ENCODE results near the gene DNAI4.
"Not testable (repeated sequence)": the region's sequence is repeated elsewhere in the genome, so short reads cannot be mapped to it uniquely, and the experiment has no call there.

Gene DNAI4

DNA sequence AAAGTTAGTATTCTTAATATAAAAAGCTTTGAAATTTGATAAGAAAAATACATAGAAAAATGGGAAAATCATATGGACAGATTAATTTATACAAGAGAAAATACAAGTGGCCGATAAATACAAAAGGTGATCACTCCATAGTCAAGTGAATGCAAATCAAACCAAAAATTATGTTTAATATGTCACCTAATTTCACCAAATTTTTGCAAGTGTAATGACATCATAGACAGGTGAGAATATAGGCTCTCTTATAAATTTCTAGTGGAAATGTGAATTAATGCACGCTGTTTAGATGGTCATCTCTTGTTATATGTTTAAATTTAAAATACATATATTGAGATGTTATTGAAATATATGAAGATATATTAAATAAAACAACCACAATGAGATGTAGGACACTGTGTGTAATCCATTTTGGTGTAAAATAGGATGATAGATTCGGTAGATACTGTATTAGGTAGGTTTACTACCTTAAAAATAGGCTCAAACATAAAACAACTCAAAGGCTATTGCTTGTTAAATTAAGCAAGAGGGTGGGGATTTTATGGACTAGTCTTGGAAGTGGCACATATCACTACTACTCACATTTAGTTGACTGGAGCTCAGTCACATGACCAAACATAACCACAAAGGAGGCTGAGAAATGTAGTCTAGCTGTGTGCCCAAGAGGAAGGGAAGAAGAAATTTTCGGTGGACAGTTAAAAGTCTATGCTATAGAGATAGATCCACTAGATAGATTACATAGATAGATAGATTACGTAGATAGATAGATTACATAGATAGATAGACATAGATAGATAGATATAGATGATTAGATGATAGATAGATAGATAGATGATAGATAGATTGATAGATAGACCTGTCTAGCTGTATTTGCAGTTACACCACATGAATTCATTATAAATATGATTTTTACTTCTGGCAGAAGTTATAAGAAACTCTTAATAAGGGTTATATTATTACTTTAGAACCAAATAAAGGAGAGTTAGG, 132.7 kb downstream of the DNAI4 start:
- Histone ChIP-seq H3K27ac (no peak overlapping the region), H3K36me3 (ENCODE audit: insufficient read depth, low read length) (no peaks in the 10 kb centered on the region), H3K9me3 (ENCODE audit: low read depth, low read length) (no peaks in the 10 kb centered on the region), H3K4me3 (no peak overlapping the region), H3K9ac (ENCODE audit: insufficient read length) (no peak overlapping the region)
- TF ChIP-seq EZH2 (IDR thresholded peaks at IDR 0.05): no peak
- no peak for TF ChIP-seq POLR2AphosphoS5 (IDR thresholded peaks at IDR 0.05; ENCODE audit: borderline replicate concordance, low read depth, low read length)
- TF ChIP-seq FOXP2 (optimal IDR thresholded peaks at IDR 0.05; ENCODE audit: control extremely low read depth, extremely low read length, insufficient read depth): no peak
- DNase-seq (ENCODE audit: low read depth, low spot score): no peak

GRCh38 chr1:66788231-66788939, 136.3 kb downstream of the DNAI4 start:
- no peak for DNase-seq (ENCODE audit: low read depth, low spot score)
- Histone ChIP-seq H3K4me3 (no peak overlapping the region), H3K9ac (ENCODE audit: insufficient read length) (no peak overlapping the region), H3K27ac (no peak overlapping the region), H3K9me3 (ENCODE audit: low read depth, low read length) (no peaks in the 10 kb centered on the region), H3K36me3 (ENCODE audit: insufficient read depth, low read length) (no peaks in the 10 kb centered on the region)
- TF ChIP-seq POLR2AphosphoS5 (IDR thresholded peaks at IDR 0.05; ENCODE audit: borderline replicate concordance, low read depth, low read length) (no peak), EZH2 (IDR thresholded peaks at IDR 0.05) (no peak), FOXP2 (optimal IDR thresholded peaks at IDR 0.05; ENCODE audit: control extremely low read depth, extremely low read length, insufficient read depth) (no peak)

- Histone ChIP-seq H3K9ac (ENCODE audit: insufficient read length) (no peak overlapping the region), H3K9me3 (ENCODE audit: low read depth, low read length) (no peaks in the 10 kb centered on the region), H3K36me3 (ENCODE audit: insufficient read depth, low read length) (no peaks in the 10 kb centered on the region), H3K4me3 (no peak overlapping the region), H3K27ac (no peak overlapping the region)
- DNase-seq (ENCODE audit: low read depth, low spot score): no peak
- TF ChIP-seq EZH2 (IDR thresholded peaks at IDR 0.05) (no peak), FOXP2 (optimal IDR thresholded peaks at IDR 0.05; ENCODE audit: control extremely low read depth, extremely low read length, insufficient read depth) (no peak), POLR2AphosphoS5 (IDR thresholded peaks at IDR 0.05; ENCODE audit: borderline replicate concordance, low read depth, low read length) (no peak)
Observed at GRCh38 chr1:66787641-66788040, 137.0 kb downstream of the DNAI4 start.

- not testable (repeated sequence) for H3K36me3 ChIP-seq (ENCODE audit: insufficient read depth, low read length); H3K9me3 ChIP-seq (ENCODE audit: low read depth, low read length); DNase-seq (ENCODE audit: low read depth, low spot score); H3K9ac ChIP-seq (ENCODE audit: insufficient read length); H3K27ac ChIP-seq; H3K4me3 ChIP-seq
Observed at GRCh38 chr1:66785800-66786199, 138.9 kb downstream of the DNAI4 start.

- no peak for TF ChIP-seq EZH2 (IDR thresholded peaks at IDR 0.05)
- TF ChIP-seq POLR2AphosphoS5 (IDR thresholded peaks at IDR 0.05; ENCODE audit: borderline replicate concordance, low read depth, low read length): no peak
- TF ChIP-seq FOXP2 (optimal IDR thresholded peaks at IDR 0.05; ENCODE audit: control extremely low read depth, extremely low read length, insufficient read depth): no peak
- H3K27ac ChIP-seq: no peak overlapping the region
- no peak for DNase-seq (ENCODE audit: low read depth, low spot score)
Observed at GRCh38 chr1:66779475-66780078, 145.1 kb downstream of the DNAI4 start.

GRCh38 chr1:66778969-66779368, 145.7 kb downstream of the DNAI4 start:
- H3K9ac ChIP-seq (ENCODE audit: insufficient read length): no peak overlapping the region
- TF ChIP-seq POLR2AphosphoS5 (IDR thresholded peaks at IDR 0.05; ENCODE audit: borderline replicate concordance, low read depth, low read length): no peak
- no peak for TF ChIP-seq FOXP2 (optimal IDR thresholded peaks at IDR 0.05; ENCODE audit: control extremely low read depth, extremely low read length, insufficient read depth)
- no peak for TF ChIP-seq EZH2 (IDR thresholded peaks at IDR 0.05)
- no peak overlapping the region for H3K4me3 ChIP-seq
- no peak overlapping the region for H3K27ac ChIP-seq
- DNase-seq (ENCODE audit: low read depth, low spot score): no peak
- no peaks in the 10 kb centered on the region for H3K9me3 ChIP-seq (ENCODE audit: low read depth, low read length)
- H3K36me3 ChIP-seq (ENCODE audit: insufficient read depth, low read length): no peaks in the 10 kb centered on the region

More at GRCh38 chr1:66779475-66780078, 145.1 kb downstream of the DNAI4 start:
- no peak overlapping the region for H3K4me3 ChIP-seq
- no peaks in the 10 kb centered on the region for H3K36me3 ChIP-seq (ENCODE audit: insufficient read depth, low read length)
- H3K9ac ChIP-seq (ENCODE audit: insufficient read length): no peak overlapping the region
- no peaks in the 10 kb centered on the region for H3K9me3 ChIP-seq (ENCODE audit: low read depth, low read length)

DNA sequence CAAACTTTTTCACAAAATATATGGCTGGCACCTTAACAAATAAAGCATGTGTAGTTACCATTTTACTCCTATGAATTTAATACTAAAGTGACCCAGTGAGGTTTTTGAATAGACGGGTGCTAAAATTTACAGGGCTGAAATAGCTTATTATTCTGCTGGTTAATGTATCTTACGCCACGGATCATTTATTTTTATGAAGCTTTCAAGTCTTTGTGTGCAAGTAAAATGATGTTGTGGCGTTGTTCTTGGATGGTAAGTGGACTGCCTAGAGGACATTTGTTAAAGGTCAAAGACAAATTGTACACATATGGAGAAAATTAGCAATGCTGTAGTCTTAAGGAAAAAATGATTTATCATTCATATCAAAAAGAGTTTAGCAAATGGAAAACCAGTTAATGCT, 146.4 kb downstream of the DNAI4 start:
- Histone ChIP-seq H3K4me3 (no peak overlapping the region), H3K9ac (ENCODE audit: insufficient read length) (no peak overlapping the region), H3K36me3 (ENCODE audit: insufficient read depth, low read length) (no peaks in the 10 kb centered on the region), H3K27ac (no peak overlapping the region), H3K9me3 (ENCODE audit: low read depth, low read length) (no peaks in the 10 kb centered on the region)
- DNase-seq (ENCODE audit: low read depth, low spot score): no peak
- TF ChIP-seq EZH2 (IDR thresholded peaks at IDR 0.05) (no peak), POLR2AphosphoS5 (IDR thresholded peaks at IDR 0.05; ENCODE audit: borderline replicate concordance, low read depth, low read length) (no peak), FOXP2 (optimal IDR thresholded peaks at IDR 0.05; ENCODE audit: control extremely low read depth, extremely low read length, insufficient read depth) (no peak)

DNA sequence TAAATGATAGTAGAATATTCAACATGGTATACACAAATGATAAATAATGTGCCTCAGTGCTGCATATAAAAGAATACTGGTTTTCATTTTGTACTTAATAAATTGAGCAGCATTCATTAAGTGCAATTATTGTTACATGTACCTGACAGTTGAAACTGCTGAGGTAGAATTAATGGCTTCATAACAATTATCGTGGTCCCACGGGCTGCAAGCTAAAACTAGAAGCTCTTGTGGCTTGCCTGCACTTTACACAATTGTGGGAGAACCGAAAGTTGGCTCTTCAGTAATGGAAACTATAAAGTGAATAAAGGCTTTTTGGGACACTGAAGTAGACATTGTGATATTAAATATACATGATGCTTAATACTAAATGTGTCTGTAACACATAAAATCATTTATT, 146.8 kb downstream of the DNAI4 start:
- no peak for TF ChIP-seq EZH2 (IDR thresholded peaks at IDR 0.05)
- TF ChIP-seq POLR2AphosphoS5 (IDR thresholded peaks at IDR 0.05; ENCODE audit: borderline replicate concordance, low read depth, low read length): no peak
- TF ChIP-seq FOXP2 (optimal IDR thresholded peaks at IDR 0.05; ENCODE audit: control extremely low read depth, extremely low read length, insufficient read depth): no peak
- no peaks in the 10 kb centered on the region for H3K36me3 ChIP-seq (ENCODE audit: insufficient read depth, low read length)
- H3K4me3 ChIP-seq: no peak overlapping the region
- no peak overlapping the region for H3K27ac ChIP-seq
- H3K9ac ChIP-seq (ENCODE audit: insufficient read length): no peak overlapping the region
- no peak for DNase-seq (ENCODE audit: low read depth, low spot score)
- H3K9me3 ChIP-seq (ENCODE audit: low read depth, low read length): no peaks in the 10 kb centered on the region

Data from SK-N-MC (cell line).